ENCODE data around the gene PDZK1IP1.

DNA sequence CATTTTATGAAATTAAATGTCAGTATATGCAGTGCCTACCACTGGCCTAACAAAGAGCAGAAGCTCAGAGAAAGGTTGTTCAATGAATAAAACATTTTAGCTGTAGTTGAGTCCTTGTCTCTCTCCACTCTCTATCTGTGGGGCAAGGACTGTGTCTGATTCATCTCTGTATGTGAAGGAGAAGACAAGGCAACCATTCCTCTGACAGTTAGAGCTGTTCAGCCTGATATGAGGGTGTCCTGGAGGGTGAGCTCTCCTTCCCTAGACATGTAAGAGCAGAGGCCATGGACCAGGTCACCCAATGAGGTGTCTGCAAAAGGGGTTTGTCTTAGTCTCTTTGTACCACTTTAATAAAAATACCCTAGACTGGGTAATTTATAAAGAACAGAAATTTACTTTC lies 4.5 kb upstream of the PDZK1IP1 start:
- TF ChIP-seq CTCF (IDR thresholded peaks at IDR 0.05) (no peak), EZH2 (IDR thresholded peaks at IDR 0.05; ENCODE audit: borderline replicate concordance, insufficient read depth, low read depth, low read length, poor library complexity, severe bottlenecking) (no peak)
